ENCODE data around the gene CREB5. TPM values are rescaled to one million over a fixed set of nuclear protein-coding genes. Genes with fewer than 3 reads are reported as not detected.

CREB5 gene
- total RNA-seq, 1 experiment from 2014 or later: 0.49 TPM

- Histone ChIP-seq H3K4me2 (ENCODE audit: low read length) (no peak overlapping the region), H3K9me3 (ENCODE audit: control insufficient read depth in 1 of 2, insufficient read depth in 1 of 2, low read depth in 1 of 2, low read length in 2 of 2) (no peaks in the 10 kb centered on the region), H3K9ac (ENCODE audit: low read length) (no peak overlapping the region), H3K4me1 (ENCODE audit: control insufficient read depth in 1 of 2, insufficient read depth in 2 of 2, low read length in 2 of 2) (peaks cover 0 to 2% of the 10 kb centered on the region in 2 experiments; a peak in 1 of 4 replicates), H3K79me2 (ENCODE audit: insufficient read depth, low read length) (no peaks in the 10 kb centered on the region), H2AFZ (ENCODE audit: low read depth, low read length, poor library complexity, severe bottlenecking) (no peak overlapping the region), H3K9me2 (ENCODE audit: insufficient read depth) (no peaks in the 10 kb centered on the region), H4K20me1 (ENCODE audit: insufficient read depth) (no peaks in the 10 kb centered on the region), H3K27me3 (ENCODE audit: insufficient read depth, low read length) (0 out of 2 replicates have a peak, but pooled peaks cover 3% of the 10 kb centered on the region), H3K4me3 (replicated peaks in 1 of 2; ENCODE audit: low read depth in 1 of 2, low read length in 2 of 2) (no peak overlapping the region), H3K27ac (ENCODE audit: low read depth, low read length) (no peak overlapping the region), H3K36me3 (ENCODE audit: control insufficient read depth in 1 of 2, insufficient read depth in 2 of 2, low read length in 2 of 2) (no peaks in the 10 kb centered on the region)
- BruUV-seq (replicated peaks): no TSS peak
- DNase-seq (ENCODE audit: low read depth, low spot score) (no peak), ATAC-seq (no peak)
- TF ChIP-seq SP1 (IDR thresholded peaks at IDR 0.05; ENCODE audit: low read depth) (no peak), ZNF274 (IDR thresholded peaks at IDR 0.05; ENCODE audit: low read depth, low read length) (no peak), JUND (IDR thresholded peaks at IDR 0.05) (no peak), POLR2AphosphoS5 (IDR thresholded peaks at IDR 0.05; ENCODE audit: low read depth, low read length) (no peak), CEBPB (IDR thresholded peaks at IDR 0.05; ENCODE audit: low read depth) (no peak)
- TF ChIP-seq, protein P1, sequence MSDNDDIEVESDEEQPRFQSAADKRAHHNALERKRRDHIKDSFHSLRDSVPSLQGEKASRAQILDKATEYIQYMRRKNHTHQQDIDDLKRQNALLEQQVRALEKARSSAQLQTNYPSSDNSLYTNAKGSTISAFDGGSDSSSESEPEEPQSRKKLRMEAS (IDR thresholded peaks at IDR 0.05): no peak
- intact Hi-C loops (cut with micrococcal nuclease): no loop called here
- ChIA-PET RAD21 (ENCODE audit: low non-redundant PET in 1 of 2, low total read pairs in 2 of 2, uncharacterized antibody in 2 of 2, unreplicated experiment in 2 of 2) (interaction anchor here in 1 of 2 experiments (0.8 kb wide), 1 partner anchor 122 kb away, joined by 3 read pairs; no protein-coding TSS in a partner anchor), POLR2A (no interaction called here), CTCF (no interaction called here)
These were observed 387.3 kb downstream of the CREB5 start for GRCh38 chr7:28799619-28800018.

GRCh38 chr7:28800150-28800549 lies 387.8 kb downstream of the CREB5 start:
- H3K4me3 ChIP-seq (replicated peaks in 1 of 2; ENCODE audit: low read depth in 1 of 2, low read length in 2 of 2): no peak overlapping the region
- CTCF ChIA-PET: no interaction called here
- no peaks in the 10 kb centered on the region for H3K9me3 ChIP-seq (ENCODE audit: control insufficient read depth in 1 of 2, insufficient read depth in 1 of 2, low read depth in 1 of 2, low read length in 2 of 2)
- no TSS peak for BruUV-seq (replicated peaks)
- ATAC-seq (no peak), DNase-seq (ENCODE audit: low read depth, low spot score) (no peak)
- H3K4me2 ChIP-seq (ENCODE audit: low read length): no peak overlapping the region
- H3K79me2 ChIP-seq (ENCODE audit: insufficient read depth, low read length): no peaks in the 10 kb centered on the region
- intact Hi-C loops (cut with micrococcal nuclease): no loop called here
- H3K9me2 ChIP-seq (ENCODE audit: insufficient read depth): no peaks in the 10 kb centered on the region
- no peak overlapping the region for H3K9ac ChIP-seq (ENCODE audit: low read length)
- H3K36me3 ChIP-seq (ENCODE audit: control insufficient read depth in 1 of 2, insufficient read depth in 2 of 2, low read length in 2 of 2): no peaks in the 10 kb centered on the region
- no peak overlapping the region for H2AFZ ChIP-seq (ENCODE audit: low read depth, low read length, poor library complexity, severe bottlenecking)
- no peak overlapping the region for H3K27ac ChIP-seq (ENCODE audit: low read depth, low read length)
- RAD21 ChIA-PET (ENCODE audit: low non-redundant PET in 1 of 2, low total read pairs in 2 of 2, uncharacterized antibody in 2 of 2, unreplicated experiment in 2 of 2): no interaction called here
- H3K4me1 ChIP-seq (ENCODE audit: control insufficient read depth in 1 of 2, insufficient read depth in 2 of 2, low read length in 2 of 2): peaks cover 0 to 7% of the 10 kb centered on the region in 2 experiments; a peak in 1 of 4 replicates
- 0 out of 2 replicates have a peak, but pooled peaks cover 3% of the 10 kb centered on the region for H3K27me3 ChIP-seq (ENCODE audit: insufficient read depth, low read length)
- POLR2A ChIA-PET: no interaction called here
- H4K20me1 ChIP-seq (ENCODE audit: insufficient read depth): no peaks in the 10 kb centered on the region
- no peak for TF ChIP-seq EZH2phosphoT487 (IDR thresholded peaks at IDR 0.05; ENCODE audit: borderline replicate concordance)
- no peak for TF ChIP-seq TCF7L2 (IDR thresholded peaks at IDR 0.05; ENCODE audit: borderline replicate concordance, extremely low read depth, insufficient read depth, insufficient read length)
- TF ChIP-seq, protein P2, sequence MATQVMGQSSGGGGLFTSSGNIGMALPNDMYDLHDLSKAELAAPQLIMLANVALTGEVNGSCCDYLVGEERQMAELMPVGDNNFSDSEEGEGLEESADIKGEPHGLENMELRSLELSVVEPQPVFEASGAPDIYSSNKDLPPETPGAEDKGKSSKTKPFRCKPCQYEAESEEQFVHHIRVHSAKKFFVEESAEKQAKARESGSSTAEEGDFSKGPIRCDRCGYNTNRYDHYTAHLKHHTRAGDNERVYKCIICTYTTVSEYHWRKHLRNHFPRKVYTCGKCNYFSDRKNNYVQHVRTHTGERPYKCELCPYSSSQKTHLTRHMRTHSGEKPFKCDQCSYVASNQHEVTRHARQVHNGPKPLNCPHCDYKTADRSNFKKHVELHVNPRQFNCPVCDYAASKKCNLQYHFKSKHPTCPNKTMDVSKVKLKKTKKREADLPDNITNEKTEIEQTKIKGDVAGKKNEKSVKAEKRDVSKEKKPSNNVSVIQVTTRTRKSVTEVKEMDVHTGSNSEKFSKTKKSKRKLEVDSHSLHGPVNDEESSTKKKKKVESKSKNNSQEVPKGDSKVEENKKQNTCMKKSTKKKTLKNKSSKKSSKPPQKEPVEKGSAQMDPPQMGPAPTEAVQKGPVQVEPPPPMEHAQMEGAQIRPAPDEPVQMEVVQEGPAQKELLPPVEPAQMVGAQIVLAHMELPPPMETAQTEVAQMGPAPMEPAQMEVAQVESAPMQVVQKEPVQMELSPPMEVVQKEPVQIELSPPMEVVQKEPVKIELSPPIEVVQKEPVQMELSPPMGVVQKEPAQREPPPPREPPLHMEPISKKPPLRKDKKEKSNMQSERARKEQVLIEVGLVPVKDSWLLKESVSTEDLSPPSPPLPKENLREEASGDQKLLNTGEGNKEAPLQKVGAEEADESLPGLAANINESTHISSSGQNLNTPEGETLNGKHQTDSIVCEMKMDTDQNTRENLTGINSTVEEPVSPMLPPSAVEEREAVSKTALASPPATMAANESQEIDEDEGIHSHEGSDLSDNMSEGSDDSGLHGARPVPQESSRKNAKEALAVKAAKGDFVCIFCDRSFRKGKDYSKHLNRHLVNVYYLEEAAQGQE (IDR thresholded peaks at IDR 0.05; ENCODE audit: low read depth): no peak
- TF ChIP-seq ZNF274 (IDR thresholded peaks at IDR 0.05; ENCODE audit: low read depth, low read length): no peak
- no peak for TF ChIP-seq POLR2AphosphoS5 (IDR thresholded peaks at IDR 0.05; ENCODE audit: low read depth, low read length)
- TF ChIP-seq SP1 (IDR thresholded peaks at IDR 0.05; ENCODE audit: low read depth): no peak
- TF ChIP-seq EZH2 (IDR thresholded peaks at IDR 0.05): no peak
- TF ChIP-seq CBX3 (IDR thresholded peaks at IDR 0.05; ENCODE audit: low read depth): no peak
- TF ChIP-seq, protein P3, sequence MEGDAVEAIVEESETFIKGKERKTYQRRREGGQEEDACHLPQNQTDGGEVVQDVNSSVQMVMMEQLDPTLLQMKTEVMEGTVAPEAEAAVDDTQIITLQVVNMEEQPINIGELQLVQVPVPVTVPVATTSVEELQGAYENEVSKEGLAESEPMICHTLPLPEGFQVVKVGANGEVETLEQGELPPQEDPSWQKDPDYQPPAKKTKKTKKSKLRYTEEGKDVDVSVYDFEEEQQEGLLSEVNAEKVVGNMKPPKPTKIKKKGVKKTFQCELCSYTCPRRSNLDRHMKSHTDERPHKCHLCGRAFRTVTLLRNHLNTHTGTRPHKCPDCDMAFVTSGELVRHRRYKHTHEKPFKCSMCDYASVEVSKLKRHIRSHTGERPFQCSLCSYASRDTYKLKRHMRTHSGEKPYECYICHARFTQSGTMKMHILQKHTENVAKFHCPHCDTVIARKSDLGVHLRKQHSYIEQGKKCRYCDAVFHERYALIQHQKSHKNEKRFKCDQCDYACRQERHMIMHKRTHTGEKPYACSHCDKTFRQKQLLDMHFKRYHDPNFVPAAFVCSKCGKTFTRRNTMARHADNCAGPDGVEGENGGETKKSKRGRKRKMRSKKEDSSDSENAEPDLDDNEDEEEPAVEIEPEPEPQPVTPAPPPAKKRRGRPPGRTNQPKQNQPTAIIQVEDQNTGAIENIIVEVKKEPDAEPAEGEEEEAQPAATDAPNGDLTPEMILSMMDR (IDR thresholded peaks at IDR 0.05 in 2 of 3, conservative IDR thresholded peaks at IDR 0.05 in 1 of 3; ENCODE audit: borderline replicate concordance in 1 of 3, insufficient read depth in 1 of 3, low read depth in 2 of 3, low read length in 2 of 3): no peak
- TF ChIP-seq, protein P1 (IDR thresholded peaks at IDR 0.05): no peak
- TF ChIP-seq SRF (IDR thresholded peaks at IDR 0.05; ENCODE audit: low read depth): no peak
- TF ChIP-seq ATF3 (IDR thresholded peaks at IDR 0.05): no peak
- no peak for TF ChIP-seq EGR1 (IDR thresholded peaks at IDR 0.05; ENCODE audit: low read depth)
